ENCODE measurements around the gene ASXL1.

GRCh38 chr20:32435449-32436107 is 77.4 kb downstream of the ASXL1 start:
- TF ChIP-seq ZFP3 (CRISPR knock-in tag; IDR thresholded peaks at IDR 0.05) (no peak), CSDC2 (CRISPR knock-in tag; IDR thresholded peaks at IDR 0.05) (no peak), ARNTL (CRISPR knock-in tag; IDR thresholded peaks at IDR 0.05; ENCODE audit: borderline replicate concordance, low read depth) (no peak)
- TF ChIP-seq, protein P1, sequence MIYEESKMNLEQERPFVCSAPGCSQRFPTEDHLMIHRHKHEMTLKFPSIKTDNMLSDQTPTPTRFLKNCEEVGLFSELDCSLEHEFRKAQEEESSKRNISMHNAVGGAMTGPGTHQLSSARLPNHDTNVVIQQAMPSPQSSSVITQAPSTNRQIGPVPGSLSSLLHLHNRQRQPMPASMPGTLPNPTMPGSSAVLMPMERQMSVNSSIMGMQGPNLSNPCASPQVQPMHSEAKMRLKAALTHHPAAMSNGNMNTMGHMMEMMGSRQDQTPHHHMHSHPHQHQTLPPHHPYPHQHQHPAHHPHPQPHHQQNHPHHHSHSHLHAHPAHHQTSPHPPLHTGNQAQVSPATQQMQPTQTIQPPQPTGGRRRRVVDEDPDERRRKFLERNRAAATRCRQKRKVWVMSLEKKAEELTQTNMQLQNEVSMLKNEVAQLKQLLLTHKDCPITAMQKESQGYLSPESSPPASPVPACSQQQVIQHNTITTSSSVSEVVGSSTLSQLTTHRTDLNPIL (CRISPR knock-in tag; IDR thresholded peaks at IDR 0.05; ENCODE audit: low read depth), result no peak
